Skeletal muscle tissue (tissue), 4 donors: Measurements from ENCODE around the gene HTT-AS. TPM values are rescaled to one million over a fixed set of nuclear protein-coding genes. Genes with fewer than 3 reads are reported as not detected.

Experiments
- H3K27ac ChIP-seq: one replicate; pipeline ENCODE4 v1.7.0; 2013; ENCODE audit warnings: mild to moderate bottlenecking, low read depth, low read length, inconsistent platforms
- H3K27me3 ChIP-seq, 3 donors: one replicate each; pipeline ENCODE4 v1.7.0; 2013; ENCODE audit warnings: low read length in 3 of 3; ENCODE audit not compliant: control insufficient read depth in 3 of 3, insufficient read depth in 3 of 3
- H3K36me3 ChIP-seq, 3 donors: one replicate each; pipeline ENCODE4 v1.7.0; 2013; ENCODE audit warnings: low read length in 3 of 3; ENCODE audit not compliant: control insufficient read depth in 3 of 3, insufficient read depth in 3 of 3
- H3K4me1 ChIP-seq, 3 donors: one replicate each; pipeline ENCODE4 v1.7.0; 2013; ENCODE audit warnings: low read length in 3 of 3, mild to moderate bottlenecking in 3 of 3; ENCODE audit not compliant: control insufficient read depth in 3 of 3, insufficient read depth in 3 of 3
- H3K4me3 ChIP-seq, 3 donors: one replicate each; pipeline ENCODE4 v1.7.0; 2013; ENCODE audit warnings: low read length in 3 of 3
- H3K9ac ChIP-seq, 3 donors: one replicate each; pipeline ENCODE4 v1.7.0; 2013; ENCODE audit warnings: low read length in 3 of 3, mild to moderate bottlenecking in 3 of 3, moderate library complexity in 2 of 3, low read depth in 1 of 3
- H3K9me3 ChIP-seq, 3 donors: one replicate each; pipeline ENCODE4 v1.7.0; 2013; ENCODE audit warnings: low read length in 3 of 3; ENCODE audit not compliant: control insufficient read depth in 3 of 3
- total RNA-seq: library from RNA; depleted of rRNA; stranded (reverse); fragments of >200 nt; gene quantifications from one replicate; pipeline ENCODE4 v1.2.3, GENCODE V29; 2014
- donor health status: Osteomylitis.

The HTT-AS gene
- total RNA-seq, 1 donor from 2014 or later: not detected

DNA sequence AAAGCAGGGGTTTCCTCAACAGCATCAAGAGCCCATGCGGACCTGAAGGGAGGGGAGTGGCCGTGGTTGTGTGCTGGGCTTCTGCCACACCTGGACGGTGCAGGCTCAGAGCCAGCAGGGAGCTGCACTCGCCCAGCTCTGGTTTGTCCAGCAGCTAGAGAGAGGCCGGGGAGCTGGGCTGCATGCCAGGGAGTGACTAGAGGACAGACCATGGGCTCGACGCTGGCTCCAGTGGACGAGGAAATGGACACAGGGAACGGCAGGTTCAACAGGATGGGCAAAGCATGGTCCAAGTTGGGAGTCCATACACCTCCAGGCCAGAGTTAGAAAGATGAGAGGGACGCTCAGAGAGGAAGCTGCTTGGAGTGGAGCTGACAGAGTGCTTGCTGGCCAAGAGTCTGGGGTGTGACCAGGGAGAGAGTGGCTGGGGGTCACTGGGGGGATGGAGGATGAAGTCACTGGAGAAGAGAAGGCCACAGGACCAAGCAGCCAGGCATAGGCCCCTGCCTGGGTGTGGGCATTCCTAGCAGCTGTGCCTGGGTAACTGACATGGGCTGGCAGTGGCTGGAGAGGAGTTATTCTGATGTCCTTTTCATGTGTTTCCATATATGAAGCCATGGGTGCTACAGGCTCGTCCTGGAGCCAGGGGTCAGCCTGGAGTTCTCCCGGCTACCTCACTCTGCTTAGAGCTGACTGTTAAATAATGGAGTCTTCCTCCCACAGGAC, 42.8 kb downstream of the HTT-AS start:
- H3K9me3 ChIP-seq: no peaks in the 10 kb centered on the region
- peaks cover 0 to 3% (median 0%) of the 10 kb centered on the region in 3 donors for H3K27me3 ChIP-seq
- H3K27ac ChIP-seq: no peak overlapping the region
- no peak overlapping the region for H3K9ac ChIP-seq
- H3K36me3 ChIP-seq: no peaks in the 10 kb centered on the region
- no peak overlapping the region for H3K4me3 ChIP-seq
- no peaks in the 10 kb centered on the region for H3K4me1 ChIP-seq

DNA sequence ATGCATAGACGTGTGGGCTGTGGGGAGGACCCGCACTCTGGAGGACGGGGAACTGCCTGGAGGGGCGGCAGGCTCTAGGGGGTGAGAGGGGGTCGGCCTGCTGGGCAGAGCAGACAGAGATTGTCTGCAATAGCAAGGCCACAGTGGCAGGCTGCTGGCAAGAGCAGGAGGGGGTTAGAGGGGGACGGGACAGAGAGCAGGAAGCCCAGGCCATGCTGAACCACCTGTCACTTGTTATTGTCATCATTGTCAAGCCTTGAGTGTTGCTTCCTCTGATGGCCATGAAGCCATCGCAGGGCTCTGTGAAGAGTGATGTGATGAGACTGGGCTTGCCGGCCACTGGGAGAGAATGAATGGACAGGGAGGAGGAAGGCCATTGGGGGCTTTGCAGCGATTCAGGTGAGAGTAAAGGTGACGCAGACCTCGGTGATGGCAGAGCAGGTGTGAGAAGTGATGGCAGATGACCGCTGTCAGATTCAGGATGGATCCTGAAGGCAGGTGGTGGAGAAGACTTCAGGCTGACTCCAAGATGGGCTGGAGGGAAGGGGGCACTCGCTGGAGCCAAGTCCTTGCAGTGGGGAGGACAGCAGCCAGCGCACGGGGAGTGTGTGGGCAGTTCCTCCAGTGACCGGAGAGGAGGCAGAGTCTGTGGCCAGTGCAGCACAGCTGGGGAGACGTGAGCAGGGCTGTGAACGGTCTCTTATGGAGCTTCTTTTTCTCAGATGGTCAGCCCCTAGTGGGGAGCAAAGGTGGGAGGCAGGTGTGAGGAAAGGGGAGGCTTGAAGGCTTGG, 43.6 kb downstream of the HTT-AS start:
- H3K27me3 ChIP-seq: peaks cover 0 to 3% (median 0%) of the 10 kb centered on the region in 3 donors
- H3K4me1 ChIP-seq: no peaks in the 10 kb centered on the region
- H3K36me3 ChIP-seq: no peaks in the 10 kb centered on the region
- H3K4me3 ChIP-seq: no peak overlapping the region
- no peak overlapping the region for H3K27ac ChIP-seq
- H3K9ac ChIP-seq: no peak overlapping the region
- H3K9me3 ChIP-seq: no peaks in the 10 kb centered on the region

DNA sequence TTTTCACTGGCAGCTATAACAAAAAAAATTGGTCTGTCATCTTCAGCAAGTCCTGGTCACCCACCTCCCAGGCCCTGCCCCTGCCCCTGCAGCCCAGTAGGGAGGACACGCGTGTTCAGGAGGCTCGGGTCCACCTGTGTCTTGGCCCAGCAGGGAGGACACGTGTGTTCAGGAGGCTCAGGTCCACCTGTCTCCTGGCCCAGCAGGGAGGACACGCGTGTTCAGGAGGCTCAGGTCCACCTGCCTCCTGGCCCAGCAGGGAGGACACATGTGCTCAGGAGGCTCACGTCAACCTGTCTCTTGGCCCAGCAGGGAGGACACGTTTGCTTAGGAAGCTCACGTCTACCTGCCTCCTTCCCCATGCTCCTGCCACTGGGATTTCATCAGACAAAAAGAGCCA, 44.9 kb downstream of the HTT-AS start:
- Histone ChIP-seq H3K27ac (no peak overlapping the region), H3K36me3 (no peaks in the 10 kb centered on the region), H3K9ac (no peak overlapping the region), H3K27me3 (peaks cover 0 to 3% (median 0%) of the 10 kb centered on the region in 3 donors), H3K4me3 (no peak overlapping the region), H3K4me1 (no peaks in the 10 kb centered on the region), H3K9me3 (no peaks in the 10 kb centered on the region)

DNA sequence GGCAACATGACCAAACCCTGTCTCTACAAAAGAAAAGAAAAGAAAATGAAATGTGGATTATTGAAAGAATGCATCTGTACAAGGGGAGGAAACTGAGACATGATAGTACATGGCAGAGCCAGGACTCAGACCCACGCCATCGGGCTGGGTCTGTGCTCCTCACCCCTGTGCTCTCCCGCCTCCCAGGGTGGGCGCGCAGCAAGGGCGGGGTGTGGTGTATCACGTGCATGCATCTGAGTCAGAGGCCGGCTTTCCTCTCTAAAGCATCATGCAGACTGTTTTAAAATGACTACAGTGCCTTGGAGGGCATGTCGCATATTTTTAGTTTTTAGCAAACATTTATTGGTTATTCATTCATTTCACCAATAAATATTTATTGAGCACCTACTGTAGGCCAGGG, 47.8 kb downstream of the HTT-AS start:
- H3K36me3 ChIP-seq: no peaks in the 10 kb centered on the region
- H3K4me1 ChIP-seq: no peaks in the 10 kb centered on the region
- no peak overlapping the region for H3K4me3 ChIP-seq
- no peaks in the 10 kb centered on the region for H3K27me3 ChIP-seq
- H3K9me3 ChIP-seq: no peaks in the 10 kb centered on the region
- no peak overlapping the region for H3K27ac ChIP-seq
- H3K9ac ChIP-seq: no peak overlapping the region

DNA sequence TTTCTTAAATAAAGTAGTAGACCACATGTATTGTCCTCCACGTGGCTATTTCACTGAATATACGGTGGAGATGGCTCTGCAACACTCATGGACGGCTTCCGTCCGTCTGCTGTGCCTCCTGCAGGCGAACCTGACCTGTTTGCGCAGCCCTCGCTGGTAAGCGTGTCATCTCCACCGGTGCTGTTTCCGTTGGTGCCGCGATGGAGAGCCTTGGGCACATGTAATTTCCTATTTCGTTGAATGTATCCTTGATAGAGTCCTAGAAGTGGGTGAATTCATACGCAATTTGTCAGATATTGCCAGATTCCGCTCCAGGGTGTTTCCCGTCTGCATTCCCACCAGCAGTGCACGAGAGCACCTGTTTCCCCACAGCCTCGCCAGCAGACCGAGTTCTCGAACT, 48.5 kb downstream of the HTT-AS start:
- H3K9me3 ChIP-seq: no peaks in the 10 kb centered on the region
- H3K27me3 ChIP-seq: no peaks in the 10 kb centered on the region
- H3K36me3 ChIP-seq: no peaks in the 10 kb centered on the region
- no peak overlapping the region for H3K4me3 ChIP-seq
- no peak overlapping the region for H3K9ac ChIP-seq
- no peak overlapping the region for H3K27ac ChIP-seq
- H3K4me1 ChIP-seq: no peaks in the 10 kb centered on the region

DNA sequence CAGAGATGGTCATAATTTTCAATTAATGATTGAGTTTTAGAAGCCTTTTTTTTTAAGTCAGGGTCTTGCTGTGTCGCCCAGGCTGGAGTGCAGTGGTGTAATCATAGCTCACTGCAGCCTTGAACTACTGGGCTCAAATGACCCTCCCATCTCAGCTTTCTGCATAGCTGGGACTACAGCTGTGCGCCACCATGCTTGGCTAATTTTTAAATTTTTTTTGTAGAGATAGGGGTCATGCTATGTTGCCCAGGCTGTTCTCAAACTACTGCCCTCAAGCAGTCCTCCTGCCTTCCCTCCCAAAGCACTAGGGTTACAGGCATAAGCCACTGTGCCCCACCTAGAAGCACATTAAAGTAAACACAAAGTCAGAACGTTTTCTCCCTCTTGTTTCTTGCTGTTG, 51.7 kb downstream of the HTT-AS start:
- Histone ChIP-seq H3K4me1 (no peaks in the 10 kb centered on the region), H3K27me3 (no peaks in the 10 kb centered on the region), H3K27ac (no peak overlapping the region), H3K36me3 (no peaks in the 10 kb centered on the region), H3K4me3 (no peak overlapping the region), H3K9ac (no peak overlapping the region), H3K9me3 (no peaks in the 10 kb centered on the region)

- H3K36me3 ChIP-seq: no peaks in the 10 kb centered on the region
- H3K9me3 ChIP-seq: no peaks in the 10 kb centered on the region
- H3K27ac ChIP-seq: no peak overlapping the region
- no peaks in the 10 kb centered on the region for H3K27me3 ChIP-seq
- no peak overlapping the region for H3K9ac ChIP-seq
- H3K4me3 ChIP-seq: no peak overlapping the region
- no peaks in the 10 kb centered on the region for H3K4me1 ChIP-seq
Measured at GRCh38 chr4:3022112-3022511, 52.2 kb downstream of the HTT-AS start.

DNA sequence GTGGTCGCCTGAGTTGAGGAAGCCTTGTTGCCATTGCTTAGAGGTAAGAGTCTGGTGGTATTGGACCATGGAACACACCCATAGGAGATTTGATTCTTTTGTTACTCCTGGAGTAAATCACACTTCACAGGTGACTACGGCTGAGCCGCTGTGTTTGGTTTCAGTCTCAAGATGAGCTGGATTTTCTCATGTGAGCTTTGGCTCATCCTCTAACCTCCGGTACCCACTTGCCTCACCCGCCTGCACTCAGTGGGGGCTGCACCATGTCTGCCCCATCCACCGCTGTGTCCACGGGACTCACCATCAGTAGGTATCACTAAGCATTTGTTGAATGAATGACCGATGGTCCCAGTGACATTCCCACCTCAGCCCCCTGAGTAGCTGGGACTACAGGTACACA, 52.7 kb downstream of the HTT-AS start:
- Histone ChIP-seq H3K27ac (no peak overlapping the region), H3K9me3 (no peaks in the 10 kb centered on the region), H3K4me1 (no peaks in the 10 kb centered on the region), H3K9ac (no peak overlapping the region), H3K36me3 (no peaks in the 10 kb centered on the region), H3K4me3 (no peak overlapping the region), H3K27me3 (no peaks in the 10 kb centered on the region)

DNA sequence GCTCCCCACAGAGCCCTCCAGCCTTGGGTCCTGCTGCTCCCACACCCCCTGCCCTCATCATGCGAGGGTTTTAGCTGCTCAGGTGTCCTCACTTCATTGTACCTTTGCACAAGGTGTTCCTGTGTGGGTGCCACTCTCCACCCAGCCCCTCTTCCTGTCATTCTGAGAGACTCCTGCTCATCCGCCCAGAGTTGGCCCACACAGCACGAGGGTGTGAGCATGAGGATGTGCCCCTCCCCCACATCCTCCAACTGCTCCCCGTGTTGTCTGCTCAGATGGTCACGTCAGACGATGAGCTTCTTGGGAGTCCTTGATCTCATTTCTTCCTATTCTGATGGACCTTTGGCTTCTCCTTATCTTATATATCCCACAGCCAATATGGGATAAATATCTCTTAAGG, 53.2 kb downstream of the HTT-AS start:
- no peaks in the 10 kb centered on the region for H3K9me3 ChIP-seq
- no peaks in the 10 kb centered on the region for H3K27me3 ChIP-seq
- no peak overlapping the region for H3K9ac ChIP-seq
- H3K4me1 ChIP-seq: no peaks in the 10 kb centered on the region
- no peak overlapping the region for H3K4me3 ChIP-seq
- no peaks in the 10 kb centered on the region for H3K36me3 ChIP-seq
- no peak overlapping the region for H3K27ac ChIP-seq

DNA sequence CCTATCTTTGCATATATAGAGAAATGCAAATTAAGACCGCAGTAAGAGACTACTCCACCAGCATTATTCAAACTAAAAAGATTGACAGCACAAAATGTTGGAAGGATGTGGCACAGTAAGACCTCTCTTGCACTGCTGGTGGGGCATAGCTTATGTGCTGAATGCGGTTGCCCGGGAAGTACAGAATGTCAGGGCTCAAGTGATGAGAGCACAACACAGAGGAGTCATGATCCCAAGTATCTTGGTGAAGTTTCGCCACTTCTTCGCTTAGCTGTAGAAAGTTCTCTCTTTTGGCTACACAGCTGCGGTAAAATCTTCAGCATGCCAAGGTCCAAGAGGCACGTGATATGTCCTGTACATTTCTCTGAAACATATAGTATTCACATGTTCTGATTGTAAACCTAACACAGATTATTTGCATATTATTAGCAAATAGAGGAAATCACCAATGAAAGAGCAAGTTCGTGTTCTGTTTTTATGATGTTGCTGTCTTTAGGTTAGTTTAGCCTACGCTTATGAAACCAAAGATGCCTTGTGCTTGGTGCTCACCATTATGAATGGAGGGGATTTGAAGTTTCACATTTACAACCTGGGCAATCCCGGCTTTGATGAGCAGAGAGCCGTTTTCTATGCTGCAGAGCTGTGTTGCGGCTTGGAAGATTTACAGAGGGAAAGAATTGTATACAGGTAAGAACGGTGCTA, 55.0 kb downstream of the HTT-AS start:
- no peaks in the 10 kb centered on the region for H3K36me3 ChIP-seq
- H3K9ac ChIP-seq: no peak overlapping the region
- H3K27me3 ChIP-seq: no peaks in the 10 kb centered on the region
- no peaks in the 10 kb centered on the region for H3K9me3 ChIP-seq
- H3K4me1 ChIP-seq: no peaks in the 10 kb centered on the region
- H3K27ac ChIP-seq: no peak overlapping the region
- no peak overlapping the region for H3K4me3 ChIP-seq
